ENCODE data around the gene ADAMTSL1. TPM values are rescaled to one million over a fixed set of nuclear protein-coding genes. Genes with fewer than 3 reads are reported as not detected.

The ADAMTSL1 gene
- total RNA-seq, 3 donors from 2014 or later, result 3.6 to 7.5 (median 4.2) TPM

DNA sequence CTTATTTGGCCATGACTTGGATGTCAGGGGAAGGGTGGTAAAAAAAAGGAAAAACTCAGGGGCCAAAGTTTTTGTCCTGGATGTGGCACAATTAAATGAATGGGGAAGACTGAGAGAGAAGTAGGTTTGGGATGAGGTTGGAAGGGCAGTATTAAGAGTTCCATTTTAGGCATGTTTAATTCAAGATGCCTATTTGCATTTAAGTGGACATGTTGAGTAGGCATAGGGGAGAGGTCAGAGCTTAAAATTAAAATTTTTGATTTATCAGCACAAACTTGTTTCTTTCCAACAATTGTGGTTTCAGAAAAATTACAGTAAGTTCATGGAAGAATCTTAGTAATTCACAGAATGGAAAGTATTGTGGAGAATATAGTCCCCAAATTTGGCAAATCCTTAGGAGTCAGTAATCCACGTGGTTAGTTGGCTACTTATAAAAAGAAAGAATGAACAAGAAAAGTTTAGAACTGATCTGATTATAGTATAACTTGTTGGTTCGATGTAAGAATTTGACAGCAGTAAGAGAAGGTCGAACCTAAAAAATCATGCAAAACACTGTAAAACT is 293.1 kb downstream of the ADAMTSL1 start:
- Histone ChIP-seq H3K36me3 (no peaks in the 10 kb centered on the region), H3K27me3 (no peaks in the 10 kb centered on the region), H3K27ac (no peak overlapping the region), H3K4me3 (no peak overlapping the region), H3K4me1 (no peaks in the 10 kb centered on the region), H3K9me3 (no peaks in the 10 kb centered on the region)
- TF ChIP-seq, protein P1, sequence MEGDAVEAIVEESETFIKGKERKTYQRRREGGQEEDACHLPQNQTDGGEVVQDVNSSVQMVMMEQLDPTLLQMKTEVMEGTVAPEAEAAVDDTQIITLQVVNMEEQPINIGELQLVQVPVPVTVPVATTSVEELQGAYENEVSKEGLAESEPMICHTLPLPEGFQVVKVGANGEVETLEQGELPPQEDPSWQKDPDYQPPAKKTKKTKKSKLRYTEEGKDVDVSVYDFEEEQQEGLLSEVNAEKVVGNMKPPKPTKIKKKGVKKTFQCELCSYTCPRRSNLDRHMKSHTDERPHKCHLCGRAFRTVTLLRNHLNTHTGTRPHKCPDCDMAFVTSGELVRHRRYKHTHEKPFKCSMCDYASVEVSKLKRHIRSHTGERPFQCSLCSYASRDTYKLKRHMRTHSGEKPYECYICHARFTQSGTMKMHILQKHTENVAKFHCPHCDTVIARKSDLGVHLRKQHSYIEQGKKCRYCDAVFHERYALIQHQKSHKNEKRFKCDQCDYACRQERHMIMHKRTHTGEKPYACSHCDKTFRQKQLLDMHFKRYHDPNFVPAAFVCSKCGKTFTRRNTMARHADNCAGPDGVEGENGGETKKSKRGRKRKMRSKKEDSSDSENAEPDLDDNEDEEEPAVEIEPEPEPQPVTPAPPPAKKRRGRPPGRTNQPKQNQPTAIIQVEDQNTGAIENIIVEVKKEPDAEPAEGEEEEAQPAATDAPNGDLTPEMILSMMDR (IDR thresholded peaks at IDR 0.05), result no peak
- TF ChIP-seq POLR2AphosphoS5 (IDR thresholded peaks at IDR 0.05), result no peak
- TF ChIP-seq POLR2A (IDR thresholded peaks at IDR 0.05), result no peak
- intact Hi-C loops (cut with DNase I; ENCODE audit: low total_unique reads), result loop anchor here (5.0 kb wide), 1 partner anchor 90 kb away; no protein-coding TSS in a partner anchor
- DNase-seq (ENCODE audit: low spot score in 2 of 2), result no peak

DNA sequence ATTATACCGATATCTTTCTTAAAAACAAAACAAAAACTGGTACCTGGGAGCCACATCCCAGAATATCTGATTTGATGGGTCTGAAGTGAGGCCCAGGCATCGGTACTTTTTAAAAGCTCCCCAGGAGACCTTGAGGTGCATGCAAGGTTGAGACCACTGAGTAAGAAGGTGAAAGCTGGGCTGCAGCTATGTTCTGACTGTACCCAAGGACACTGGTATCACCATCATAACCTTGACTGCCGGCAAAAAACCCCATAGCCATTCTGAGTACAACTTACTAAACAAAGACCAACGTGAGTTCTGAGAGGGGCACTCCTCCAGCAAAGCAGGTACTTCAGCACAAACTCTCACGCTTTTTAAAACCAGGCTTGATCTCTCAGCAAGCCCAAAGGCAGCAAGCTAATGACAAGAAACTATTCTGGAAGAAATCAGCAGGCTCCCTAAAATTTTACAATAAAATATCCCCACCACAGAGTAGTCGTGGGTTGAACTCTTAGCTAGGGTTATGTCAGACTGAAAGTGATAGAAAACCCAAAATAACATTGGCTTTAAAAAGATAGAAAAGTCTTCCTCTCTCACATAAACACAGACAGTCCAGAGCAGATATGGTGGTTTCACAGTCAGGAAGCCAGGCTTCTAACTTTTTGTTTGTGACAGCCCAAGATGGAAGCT is 295.1 kb downstream of the ADAMTSL1 start:
- no peak for DNase-seq (ENCODE audit: low spot score in 2 of 2)
- H3K9me3 ChIP-seq, result no peaks in the 10 kb centered on the region
- H3K27ac ChIP-seq, result no peak overlapping the region
- no peaks in the 10 kb centered on the region for H3K4me1 ChIP-seq
- H3K4me3 ChIP-seq, result no peak overlapping the region
- H3K27me3 ChIP-seq, result no peaks in the 10 kb centered on the region
- intact Hi-C loops (cut with DNase I; ENCODE audit: low total_unique reads), result loop anchor here (5.0 kb wide), 1 partner anchor 88 kb away; no protein-coding TSS in a partner anchor
- no peaks in the 10 kb centered on the region for H3K36me3 ChIP-seq
- no peak for TF ChIP-seq POLR2A (IDR thresholded peaks at IDR 0.05)
- no peak for TF ChIP-seq POLR2AphosphoS5 (IDR thresholded peaks at IDR 0.05)
- TF ChIP-seq, protein P1 (IDR thresholded peaks at IDR 0.05), result no peak

DNA sequence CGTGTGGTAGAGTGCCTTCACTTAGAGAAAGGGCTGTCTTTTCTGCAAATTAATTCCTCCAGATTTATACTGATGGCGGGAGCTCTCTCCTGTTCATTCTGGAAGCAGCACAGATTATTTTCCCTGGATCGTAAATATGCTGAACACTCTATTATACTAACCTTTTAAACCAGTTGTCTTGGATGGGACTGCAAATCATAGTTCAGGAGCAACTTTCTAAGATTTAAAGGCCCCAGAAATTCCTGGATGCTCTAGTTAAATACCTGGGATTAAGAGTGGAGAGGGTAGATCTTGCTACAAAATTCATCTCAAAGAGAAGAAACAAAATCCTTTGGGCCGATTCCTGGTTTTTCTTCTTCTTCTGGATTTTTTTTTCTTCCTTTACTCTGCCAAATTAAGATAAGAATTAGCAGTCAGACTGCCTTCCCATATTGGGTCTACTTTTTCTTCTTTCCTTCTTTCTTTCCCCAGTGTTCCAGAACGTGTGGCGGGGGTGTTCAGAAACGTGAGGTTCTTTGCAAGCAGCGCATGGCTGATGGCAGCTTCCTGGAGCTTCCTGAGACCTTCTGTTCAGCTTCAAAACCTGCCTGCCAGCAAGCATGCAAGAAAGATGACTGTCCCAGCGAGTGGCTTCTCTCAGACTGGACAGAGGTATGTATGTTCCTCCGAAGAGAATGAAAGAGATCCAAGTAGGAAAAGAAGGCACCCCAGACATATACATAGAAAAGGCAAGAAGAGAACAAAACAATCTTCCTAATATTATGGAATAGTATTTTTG is 296.4 kb downstream of the ADAMTSL1 start:
- no peak overlapping the region for H3K4me3 ChIP-seq
- no peak for TF ChIP-seq POLR2AphosphoS5 (IDR thresholded peaks at IDR 0.05)
- TF ChIP-seq, protein P1 (IDR thresholded peaks at IDR 0.05), result no peak
- no peak for TF ChIP-seq POLR2A (IDR thresholded peaks at IDR 0.05)
- no peaks in the 10 kb centered on the region for H3K4me1 ChIP-seq
- no peak overlapping the region for H3K27ac ChIP-seq
- H3K36me3 ChIP-seq, result no peaks in the 10 kb centered on the region
- DNase-seq (ENCODE audit: low spot score in 2 of 2), result no peak
- H3K9me3 ChIP-seq, result no peaks in the 10 kb centered on the region
- intact Hi-C loops (cut with DNase I; ENCODE audit: low total_unique reads), result no loop called here
- no peaks in the 10 kb centered on the region for H3K27me3 ChIP-seq

DNA sequence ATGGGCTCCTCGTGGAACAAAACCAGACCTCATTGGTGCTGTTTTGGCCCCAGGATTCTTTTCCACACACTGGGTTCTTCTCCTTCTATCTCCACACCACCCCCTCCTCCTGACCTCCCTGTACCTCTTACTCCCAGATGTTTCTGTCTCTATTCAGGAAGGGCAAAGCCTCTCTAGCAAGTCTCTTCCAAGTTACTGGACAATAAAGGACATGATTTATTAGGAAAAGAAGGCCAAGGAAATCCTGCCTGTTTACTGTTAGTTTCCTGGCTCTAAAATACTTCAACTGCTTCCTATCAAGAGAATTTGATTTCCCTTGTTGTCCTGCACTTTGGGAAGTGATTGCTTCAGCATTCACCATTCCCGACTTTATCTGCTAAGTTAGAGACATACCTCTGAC is 297.1 kb downstream of the ADAMTSL1 start:
- intact Hi-C loops (cut with DNase I; ENCODE audit: low total_unique reads), result no loop called here
- no peak overlapping the region for H3K4me3 ChIP-seq

More for the DNA sequence above, 297.1 kb downstream of the ADAMTSL1 start:
- H3K9me3 ChIP-seq, result no peaks in the 10 kb centered on the region
- DNase-seq (ENCODE audit: low spot score in 2 of 2), result no peak
- TF ChIP-seq POLR2AphosphoS5 (IDR thresholded peaks at IDR 0.05) (no peak), POLR2A (IDR thresholded peaks at IDR 0.05) (no peak)
- TF ChIP-seq, protein P1 (IDR thresholded peaks at IDR 0.05), result no peak
- no peaks in the 10 kb centered on the region for H3K4me1 ChIP-seq
- no peaks in the 10 kb centered on the region for H3K36me3 ChIP-seq
- no peak overlapping the region for H3K27ac ChIP-seq
- H3K27me3 ChIP-seq, result no peaks in the 10 kb centered on the region
